ENCODE results near the gene EPHA3. TPM values are rescaled to one million over a fixed set of nuclear protein-coding genes. Genes with fewer than 3 reads are reported as not detected.

EPHA3 gene
- polyA plus RNA-seq, 2 donors, result 0.18 to 0.38 TPM

DNA sequence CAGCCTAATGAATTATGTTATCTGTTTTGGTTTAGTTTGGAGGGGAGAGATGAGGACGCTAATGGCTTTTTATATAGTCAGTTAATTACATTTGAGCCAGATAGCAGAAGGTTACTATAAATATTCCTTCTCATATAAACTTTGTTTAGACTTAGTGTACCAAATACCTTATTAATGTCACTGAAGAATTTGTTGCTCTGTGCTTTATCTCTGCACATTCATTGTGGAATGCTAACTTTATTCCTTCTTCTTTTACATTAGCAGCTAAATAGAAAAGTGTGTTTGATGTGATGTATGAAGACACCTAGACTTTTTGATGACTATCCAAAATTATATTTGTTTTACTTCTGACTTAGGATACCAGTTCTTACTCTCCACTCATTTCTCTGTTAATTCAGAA lies 105.2 kb downstream of the EPHA3 start:
- WGBS, 2 donors, result 67 to 74% methylated on average over 1 of the region's 1 CpG
- Histone ChIP-seq H3K4me1 (ENCODE audit: control insufficient read depth in 2 of 2, insufficient read depth in 2 of 2, low read length in 1 of 2) (no peaks in the 10 kb centered on the region), H3K27ac (ENCODE audit: low read depth in 2 of 2, low read length in 1 of 2) (no peak overlapping the region), H3K9me3 (ENCODE audit: control insufficient read depth in 2 of 2, insufficient read depth in 1 of 2, low read depth in 1 of 2, low read length in 1 of 2) (no peaks in the 10 kb centered on the region), H3K4me3 (ENCODE audit: low read depth in 1 of 2, low read length in 2 of 2) (no peak overlapping the region), H3K27me3 (ENCODE audit: control insufficient read depth in 1 of 2, insufficient read depth in 2 of 2, low read length in 2 of 2) (no peaks in the 10 kb centered on the region), H3K36me3 (ENCODE audit: control insufficient read depth in 2 of 2, insufficient read depth in 2 of 2, low read length in 1 of 2) (no peaks in the 10 kb centered on the region)

DNA sequence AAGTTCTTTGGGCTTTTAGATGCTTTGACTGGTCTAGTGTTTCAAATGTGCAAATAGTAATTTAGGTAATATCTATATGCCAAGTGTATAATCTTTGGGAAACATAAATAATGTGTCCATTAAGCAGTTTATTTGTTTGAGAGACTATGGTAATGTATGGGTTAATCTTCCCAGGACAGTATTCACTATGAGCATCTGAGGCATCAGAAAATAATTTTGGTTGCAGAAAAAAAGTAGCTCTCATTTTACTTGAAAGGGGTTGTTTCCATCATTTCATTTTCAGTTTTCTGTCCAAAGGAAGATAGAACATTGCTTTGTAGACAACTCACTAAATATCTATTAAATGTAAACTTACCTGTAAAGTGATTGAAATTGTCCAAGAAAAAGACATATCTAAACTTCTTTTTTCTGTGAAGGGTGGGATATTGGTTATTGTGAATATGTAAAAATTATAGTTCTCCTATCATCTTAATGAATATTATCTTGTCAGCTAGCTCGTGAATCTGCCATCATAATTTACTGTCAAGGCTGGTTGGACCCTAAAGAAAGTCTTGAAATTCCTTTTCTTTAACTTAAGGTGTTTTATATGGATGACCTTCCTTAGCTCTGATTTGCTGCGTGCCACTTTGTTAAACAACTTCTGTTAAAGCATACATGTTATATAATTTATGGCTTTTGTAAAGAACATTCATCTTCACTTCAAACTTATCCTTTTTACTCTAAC lies 108.8 kb downstream of the EPHA3 start:
- H3K9me3 ChIP-seq (ENCODE audit: control insufficient read depth in 2 of 2, insufficient read depth in 1 of 2, low read depth in 1 of 2, low read length in 1 of 2), result no peaks in the 10 kb centered on the region
- no peak overlapping the region for H3K4me3 ChIP-seq (ENCODE audit: low read depth in 1 of 2, low read length in 2 of 2)
- H3K27ac ChIP-seq (ENCODE audit: low read depth in 2 of 2, low read length in 1 of 2), result no peak overlapping the region
- H3K36me3 ChIP-seq (ENCODE audit: control insufficient read depth in 2 of 2, insufficient read depth in 2 of 2, low read length in 1 of 2), result no peaks in the 10 kb centered on the region
- H3K4me1 ChIP-seq (ENCODE audit: control insufficient read depth in 2 of 2, insufficient read depth in 2 of 2, low read length in 1 of 2), result no peaks in the 10 kb centered on the region
- no peaks in the 10 kb centered on the region for H3K27me3 ChIP-seq (ENCODE audit: control insufficient read depth in 1 of 2, insufficient read depth in 2 of 2, low read length in 2 of 2)
- 54 to 66% methylated on average over 2 of the region's 2 CpGs for WGBS, 2 donors

DNA sequence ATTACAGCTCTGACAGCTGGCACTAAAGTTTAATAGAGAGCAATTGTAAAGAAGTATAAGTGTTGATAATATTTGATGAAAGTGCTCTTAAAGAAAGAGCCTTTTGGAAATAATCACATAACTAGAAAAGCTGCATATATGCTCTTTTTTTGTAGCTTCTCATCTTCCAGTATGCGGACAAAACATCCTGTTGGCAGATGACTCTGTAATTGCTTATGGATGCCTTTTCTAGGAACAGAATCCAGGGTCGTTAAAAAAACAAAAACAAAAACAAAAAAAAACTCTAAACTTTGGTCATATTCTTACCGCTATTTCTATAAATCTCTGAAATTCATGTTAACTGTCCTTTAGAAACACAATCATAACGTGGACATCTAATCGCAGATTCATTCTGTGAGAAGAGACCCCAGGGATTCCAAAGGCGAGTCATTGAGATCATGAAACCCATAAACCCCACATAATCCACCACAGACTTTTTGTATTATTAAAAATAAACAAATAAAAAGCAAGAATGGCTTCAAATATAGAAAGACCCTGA lies 109.8 kb downstream of the EPHA3 start:
- H3K27ac ChIP-seq (ENCODE audit: low read depth in 2 of 2, low read length in 1 of 2), result no peak overlapping the region
- 67 to 73% methylated on average over 6 of the region's 6 CpGs for WGBS, 2 donors
- no peaks in the 10 kb centered on the region for H3K4me1 ChIP-seq (ENCODE audit: control insufficient read depth in 2 of 2, insufficient read depth in 2 of 2, low read length in 1 of 2)
- H3K27me3 ChIP-seq (ENCODE audit: control insufficient read depth in 1 of 2, insufficient read depth in 2 of 2, low read length in 2 of 2), result no peaks in the 10 kb centered on the region
- H3K9me3 ChIP-seq (ENCODE audit: control insufficient read depth in 2 of 2, insufficient read depth in 1 of 2, low read depth in 1 of 2, low read length in 1 of 2), result no peaks in the 10 kb centered on the region
- H3K36me3 ChIP-seq (ENCODE audit: control insufficient read depth in 2 of 2, insufficient read depth in 2 of 2, low read length in 1 of 2), result no peaks in the 10 kb centered on the region
- H3K4me3 ChIP-seq (ENCODE audit: low read depth in 1 of 2, low read length in 2 of 2), result no peak overlapping the region

DNA sequence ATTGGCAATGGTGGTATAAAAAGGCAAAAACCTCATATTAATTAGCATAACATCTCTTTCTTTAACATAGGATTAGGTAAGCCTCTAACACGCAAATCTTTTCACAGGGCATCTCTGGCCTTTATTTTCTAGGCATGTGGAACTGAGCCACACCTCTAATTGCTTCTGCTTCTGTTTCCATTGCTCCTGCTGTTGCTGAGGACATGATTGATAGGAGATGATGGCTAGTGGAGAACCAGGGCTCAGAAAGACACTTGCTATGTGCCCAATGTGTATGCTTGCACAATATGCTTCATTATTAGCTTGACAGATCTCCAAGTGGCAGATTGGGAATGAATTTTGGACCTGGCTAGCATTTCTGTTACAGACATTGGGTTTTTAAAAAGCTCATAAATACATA lies 114.5 kb downstream of the EPHA3 start:
- WGBS, 2 donors, result 71 to 84% methylated on average over 1 of the region's 1 CpG
- no peaks in the 10 kb centered on the region for H3K9me3 ChIP-seq (ENCODE audit: control insufficient read depth in 2 of 2, insufficient read depth in 1 of 2, low read depth in 1 of 2, low read length in 1 of 2)
- H3K36me3 ChIP-seq (ENCODE audit: control insufficient read depth in 2 of 2, insufficient read depth in 2 of 2, low read length in 1 of 2), result no peaks in the 10 kb centered on the region
- no peaks in the 10 kb centered on the region for H3K27me3 ChIP-seq (ENCODE audit: control insufficient read depth in 1 of 2, insufficient read depth in 2 of 2, low read length in 2 of 2)
- H3K27ac ChIP-seq (ENCODE audit: low read depth in 2 of 2, low read length in 1 of 2), result no peak overlapping the region
- no peak overlapping the region for H3K4me3 ChIP-seq (ENCODE audit: low read depth in 1 of 2, low read length in 2 of 2)
- H3K4me1 ChIP-seq (ENCODE audit: control insufficient read depth in 2 of 2, insufficient read depth in 2 of 2, low read length in 1 of 2), result no peaks in the 10 kb centered on the region

DNA sequence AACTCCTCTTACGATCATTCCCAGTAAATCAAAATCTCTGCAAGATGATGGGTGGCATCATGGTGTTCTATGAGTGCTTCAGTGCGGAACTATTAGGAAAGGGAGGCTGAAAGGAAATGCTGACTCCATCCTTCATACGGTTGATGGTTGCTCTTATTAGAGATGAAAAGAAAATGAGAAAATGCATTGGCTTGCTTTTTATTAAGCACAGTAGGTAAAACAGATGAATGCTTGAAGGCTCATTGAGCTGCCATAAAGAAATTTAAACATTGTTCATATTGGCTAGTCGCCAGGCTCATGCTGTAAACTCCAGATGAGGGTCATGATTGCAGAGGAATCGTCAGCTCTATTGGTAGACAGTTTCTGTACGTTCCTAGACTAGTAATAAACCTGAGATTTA lies 115.8 kb downstream of the EPHA3 start:
- 63 to 74% methylated on average over 6 of the region's 6 CpGs for WGBS, 2 donors
- Histone ChIP-seq H3K27me3 (ENCODE audit: control insufficient read depth in 1 of 2, insufficient read depth in 2 of 2, low read length in 2 of 2) (no peaks in the 10 kb centered on the region), H3K4me1 (ENCODE audit: control insufficient read depth in 2 of 2, insufficient read depth in 2 of 2, low read length in 1 of 2) (no peaks in the 10 kb centered on the region), H3K4me3 (ENCODE audit: low read depth in 1 of 2, low read length in 2 of 2) (no peak overlapping the region), H3K36me3 (ENCODE audit: control insufficient read depth in 2 of 2, insufficient read depth in 2 of 2, low read length in 1 of 2) (no peaks in the 10 kb centered on the region), H3K27ac (ENCODE audit: low read depth in 2 of 2, low read length in 1 of 2) (no peak overlapping the region), H3K9me3 (ENCODE audit: control insufficient read depth in 2 of 2, insufficient read depth in 1 of 2, low read depth in 1 of 2, low read length in 1 of 2) (no peaks in the 10 kb centered on the region)

DNA sequence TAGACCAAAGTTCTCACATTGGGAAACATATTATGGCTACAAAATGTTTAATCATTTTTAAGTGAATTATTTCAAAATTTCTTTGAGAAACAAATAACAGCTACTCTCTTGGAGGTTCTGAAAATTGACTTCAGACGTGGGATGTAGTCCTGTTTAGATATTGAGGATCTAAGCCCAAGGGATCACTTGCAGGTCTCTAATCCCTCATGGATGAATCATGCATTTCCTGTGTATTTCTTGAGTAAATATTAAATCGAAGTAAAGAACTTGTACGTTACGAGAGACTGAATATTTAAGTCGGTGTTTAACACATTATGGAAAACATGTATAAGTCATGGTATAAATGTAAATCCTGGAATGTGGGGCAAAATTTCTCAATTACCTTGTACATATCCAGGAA lies 119.8 kb downstream of the EPHA3 start:
- no peak overlapping the region for H3K4me3 ChIP-seq (ENCODE audit: low read depth in 1 of 2, low read length in 2 of 2)
- WGBS, 2 donors, result 36 to 41% methylated on average over 5 of the region's 5 CpGs
- H3K9me3 ChIP-seq (ENCODE audit: control insufficient read depth in 2 of 2, insufficient read depth in 1 of 2, low read depth in 1 of 2, low read length in 1 of 2), result no peaks in the 10 kb centered on the region
- no peaks in the 10 kb centered on the region for H3K27me3 ChIP-seq (ENCODE audit: control insufficient read depth in 1 of 2, insufficient read depth in 2 of 2, low read length in 2 of 2)
- H3K36me3 ChIP-seq (ENCODE audit: control insufficient read depth in 2 of 2, insufficient read depth in 2 of 2, low read length in 1 of 2), result no peaks in the 10 kb centered on the region
- no peak overlapping the region for H3K27ac ChIP-seq (ENCODE audit: low read depth in 2 of 2, low read length in 1 of 2)
- no peaks in the 10 kb centered on the region for H3K4me1 ChIP-seq (ENCODE audit: control insufficient read depth in 2 of 2, insufficient read depth in 2 of 2, low read length in 1 of 2)

DNA sequence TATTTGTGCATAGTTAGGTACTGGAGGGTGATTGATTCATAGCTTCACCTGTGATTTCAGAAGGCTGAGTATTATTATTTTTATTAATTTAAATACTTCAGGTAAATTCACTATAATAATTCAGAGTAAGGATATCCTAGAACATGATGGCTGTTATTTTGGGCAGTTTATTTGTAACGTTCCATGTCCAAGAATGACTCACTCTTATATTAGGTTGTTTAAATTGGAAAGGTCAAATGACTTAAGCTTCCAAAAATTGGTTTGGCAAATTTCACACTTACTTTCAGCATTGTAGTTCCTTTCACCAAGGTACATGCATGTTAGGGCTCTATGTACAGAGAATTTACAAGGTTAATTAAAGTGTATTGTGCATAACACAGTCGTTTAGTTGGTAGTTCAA lies 120.2 kb downstream of the EPHA3 start:
- 15 to 26% methylated on average over 2 of the region's 2 CpGs for WGBS, 2 donors
- Histone ChIP-seq H3K27me3 (ENCODE audit: control insufficient read depth in 1 of 2, insufficient read depth in 2 of 2, low read length in 2 of 2) (no peaks in the 10 kb centered on the region), H3K27ac (ENCODE audit: low read depth in 2 of 2, low read length in 1 of 2) (no peak overlapping the region), H3K36me3 (ENCODE audit: control insufficient read depth in 2 of 2, insufficient read depth in 2 of 2, low read length in 1 of 2) (no peaks in the 10 kb centered on the region), H3K9me3 (ENCODE audit: control insufficient read depth in 2 of 2, insufficient read depth in 1 of 2, low read depth in 1 of 2, low read length in 1 of 2) (no peaks in the 10 kb centered on the region), H3K4me1 (ENCODE audit: control insufficient read depth in 2 of 2, insufficient read depth in 2 of 2, low read length in 1 of 2) (no peaks in the 10 kb centered on the region), H3K4me3 (ENCODE audit: low read depth in 1 of 2, low read length in 2 of 2) (no peak overlapping the region)

DNA sequence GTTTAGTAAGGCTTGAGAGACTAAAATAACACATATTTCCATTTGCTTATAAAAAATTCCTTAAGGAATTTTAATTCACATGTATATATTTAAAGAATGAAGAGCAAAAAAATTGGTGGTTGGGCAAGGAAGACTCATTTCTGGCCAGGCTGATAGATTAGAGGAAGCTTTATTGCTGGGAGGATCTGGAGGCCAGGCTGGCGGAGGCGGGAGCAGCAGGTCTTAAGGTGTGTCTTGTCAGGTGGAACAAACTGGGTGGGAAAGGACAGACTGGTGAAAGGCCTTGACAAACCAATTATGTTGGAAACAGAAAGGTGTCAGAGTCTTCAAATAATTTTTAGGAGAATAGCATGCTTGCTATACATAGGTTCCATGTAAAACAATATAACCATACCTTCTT lies 124.7 kb downstream of the EPHA3 start:
- Histone ChIP-seq H3K27ac (ENCODE audit: low read depth in 2 of 2, low read length in 1 of 2) (no peak overlapping the region), H3K4me1 (ENCODE audit: control insufficient read depth in 2 of 2, insufficient read depth in 2 of 2, low read length in 1 of 2) (no peaks in the 10 kb centered on the region), H3K9me3 (ENCODE audit: control insufficient read depth in 2 of 2, insufficient read depth in 1 of 2, low read depth in 1 of 2, low read length in 1 of 2) (no peaks in the 10 kb centered on the region), H3K27me3 (ENCODE audit: control insufficient read depth in 1 of 2, insufficient read depth in 2 of 2, low read length in 2 of 2) (no peaks in the 10 kb centered on the region), H3K4me3 (ENCODE audit: low read depth in 1 of 2, low read length in 2 of 2) (no peak overlapping the region), H3K36me3 (ENCODE audit: control insufficient read depth in 2 of 2, insufficient read depth in 2 of 2, low read length in 1 of 2) (no peaks in the 10 kb centered on the region)
- WGBS, 2 donors, result 97 to 98% methylated on average over 2 of the region's 2 CpGs

DNA sequence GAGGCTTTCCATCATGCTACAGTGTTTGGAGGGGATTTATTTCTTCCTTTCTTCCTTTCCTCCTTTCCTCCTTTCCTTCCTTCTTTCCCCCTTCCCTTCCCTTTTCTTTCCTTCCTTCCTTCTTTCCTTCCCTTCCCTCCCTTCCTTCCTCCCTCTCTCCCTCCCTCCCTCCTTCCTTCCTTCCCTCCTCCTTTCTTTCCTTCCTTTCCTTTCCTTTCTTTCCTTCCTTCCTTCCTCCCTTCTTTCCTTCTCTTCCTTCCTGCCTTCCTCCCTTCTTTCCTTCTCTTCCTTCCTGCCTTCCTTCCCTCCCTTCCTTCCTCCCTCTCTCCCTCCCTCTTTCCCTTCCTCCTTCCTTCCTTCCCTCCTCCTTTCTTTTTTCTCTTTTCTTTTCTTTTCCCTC lies 127.2 kb downstream of the EPHA3 start:
- Histone ChIP-seq H3K36me3 (ENCODE audit: control insufficient read depth in 2 of 2, insufficient read depth in 2 of 2, low read length in 1 of 2) (no peaks in the 10 kb centered on the region), H3K4me3 (ENCODE audit: low read depth in 1 of 2, low read length in 2 of 2) (no peak overlapping the region), H3K9me3 (ENCODE audit: control insufficient read depth in 2 of 2, insufficient read depth in 1 of 2, low read depth in 1 of 2, low read length in 1 of 2) (no peaks in the 10 kb centered on the region), H3K27ac (ENCODE audit: low read depth in 2 of 2, low read length in 1 of 2) (no peak overlapping the region), H3K4me1 (ENCODE audit: control insufficient read depth in 2 of 2, insufficient read depth in 2 of 2, low read length in 1 of 2) (no peaks in the 10 kb centered on the region), H3K27me3 (ENCODE audit: control insufficient read depth in 1 of 2, insufficient read depth in 2 of 2, low read length in 2 of 2) (no peaks in the 10 kb centered on the region)

DNA sequence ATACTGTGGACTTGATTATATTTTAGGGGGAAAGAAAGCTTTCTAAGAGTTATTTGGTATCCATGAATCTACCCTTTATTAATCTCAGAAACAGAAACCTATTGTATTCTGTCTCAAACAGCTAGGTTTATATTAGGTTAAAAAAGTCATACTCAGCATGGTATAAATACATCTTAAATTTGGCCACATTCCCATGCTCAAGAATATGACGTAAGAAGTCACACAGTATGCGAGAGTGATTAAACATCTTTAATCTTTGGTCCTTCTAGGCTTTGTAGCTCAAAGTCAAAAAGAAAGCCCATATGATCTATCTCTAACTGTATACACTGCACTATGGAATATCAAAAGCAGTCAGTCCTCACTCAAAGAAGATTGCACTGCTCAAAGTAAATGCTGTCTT lies 131.4 kb downstream of the EPHA3 start:
- no peak overlapping the region for H3K27ac ChIP-seq (ENCODE audit: low read depth in 2 of 2, low read length in 1 of 2)
- no peak overlapping the region for H3K4me3 ChIP-seq (ENCODE audit: low read depth in 1 of 2, low read length in 2 of 2)
- H3K27me3 ChIP-seq (ENCODE audit: control insufficient read depth in 1 of 2, insufficient read depth in 2 of 2, low read length in 2 of 2), result no peaks in the 10 kb centered on the region
- whole genome bisulfite sequencing, 2 donors, result 43 to 49% methylated on average over 2 of the region's 2 CpGs
- no peaks in the 10 kb centered on the region for H3K4me1 ChIP-seq (ENCODE audit: control insufficient read depth in 2 of 2, insufficient read depth in 2 of 2, low read length in 1 of 2)
- no peaks in the 10 kb centered on the region for H3K9me3 ChIP-seq (ENCODE audit: control insufficient read depth in 2 of 2, insufficient read depth in 1 of 2, low read depth in 1 of 2, low read length in 1 of 2)
- no peaks in the 10 kb centered on the region for H3K36me3 ChIP-seq (ENCODE audit: control insufficient read depth in 2 of 2, insufficient read depth in 2 of 2, low read length in 1 of 2)

All from esophagus (tissue), 2 donors.